ENCODE data around the gene ZNF184. TPM values are rescaled to one million over a fixed set of nuclear protein-coding genes. Genes with fewer than 3 reads are reported as not detected.

Gene ZNF184
- 3.8 and 6.7 TPM in 2 replicates for total RNA-seq

DNA sequence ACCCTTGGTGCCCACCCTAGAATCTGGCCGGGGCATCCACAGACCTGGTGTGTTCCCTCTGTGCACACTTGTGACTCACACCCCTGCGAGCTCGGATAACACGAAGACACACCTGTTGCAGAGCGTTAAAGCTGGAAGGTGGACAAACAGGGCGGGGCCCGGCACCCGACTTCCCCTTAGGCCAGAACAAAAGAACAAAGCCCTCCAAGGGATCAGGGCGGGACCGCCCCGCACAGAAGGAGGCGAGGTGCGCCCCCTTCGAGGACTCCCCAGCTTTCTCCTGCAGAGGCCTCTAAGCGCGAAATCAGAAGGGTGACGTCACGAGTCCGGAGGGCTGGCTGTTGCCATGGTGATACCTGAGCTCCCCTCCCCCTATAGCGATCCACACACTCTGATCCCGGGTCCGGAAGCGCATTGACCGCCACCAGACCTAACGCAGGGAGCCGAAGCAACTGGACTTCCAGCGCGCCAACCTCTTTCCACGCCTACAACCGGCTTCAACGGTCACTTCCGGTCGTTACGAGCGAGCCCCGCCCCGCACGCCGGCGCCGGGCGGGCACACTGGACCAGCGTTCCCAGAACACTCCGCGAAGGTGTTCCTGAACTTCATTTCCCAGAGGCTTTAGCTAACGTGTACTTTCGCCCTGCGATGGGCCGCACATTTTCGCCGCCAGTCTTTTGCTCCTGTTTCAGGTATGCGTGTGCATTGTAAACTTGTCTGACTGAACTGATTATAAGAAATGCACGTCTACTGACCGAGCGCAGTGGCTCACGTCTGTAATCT is at the start of gene ZNF184:
Gene ZNF184, minus strand, starts transcription at position 489 of the 784 bp plus-strand sequence. CDS start 811 bp downstream, outside the sequence.

Small RNA genes lying within 50 kb of the gene (small RNA-seq; reads per million reads assigned to genes)
- gene AL021918.1: not detected
- not detected for gene AL021918.2
- not detected for gene MCFD2P1

Other genes starting within 250 kb of the ZNF184 start
- 6.9 and 10.2 TPM in 2 replicates for gene PRSS16, start 225.4 kb downstream of the ZNF184 start, total RNA-seq
- gene POM121L2, start 160.8 kb downstream of the ZNF184 start, total RNA-seq: not detected in 2 replicates
- 1.5 and 2.7 TPM in 2 replicates for gene ZNF391, start 84.3 kb downstream of the ZNF184 start, total RNA-seq

Measured in placental epithelial cell (primary cell).